NCI-H187 treated with DMSO at 0.1 percent for 48 hours (cell line): Measurements from ENCODE around the gene HBS1L.

Experiments
- DNase-seq: peaks from one replicate; lab custom pipeline; 2025; lab: John Stamatoyannopoulos, UW

The HBS1L gene

GRCh38 chr6:135036731-135037420 is 17.7 kb downstream of the HBS1L start:
- no peak for DNase-seq

GRCh38 chr6:135033238-135033637 is 21.4 kb downstream of the HBS1L start:
- no peak for DNase-seq

DNA sequence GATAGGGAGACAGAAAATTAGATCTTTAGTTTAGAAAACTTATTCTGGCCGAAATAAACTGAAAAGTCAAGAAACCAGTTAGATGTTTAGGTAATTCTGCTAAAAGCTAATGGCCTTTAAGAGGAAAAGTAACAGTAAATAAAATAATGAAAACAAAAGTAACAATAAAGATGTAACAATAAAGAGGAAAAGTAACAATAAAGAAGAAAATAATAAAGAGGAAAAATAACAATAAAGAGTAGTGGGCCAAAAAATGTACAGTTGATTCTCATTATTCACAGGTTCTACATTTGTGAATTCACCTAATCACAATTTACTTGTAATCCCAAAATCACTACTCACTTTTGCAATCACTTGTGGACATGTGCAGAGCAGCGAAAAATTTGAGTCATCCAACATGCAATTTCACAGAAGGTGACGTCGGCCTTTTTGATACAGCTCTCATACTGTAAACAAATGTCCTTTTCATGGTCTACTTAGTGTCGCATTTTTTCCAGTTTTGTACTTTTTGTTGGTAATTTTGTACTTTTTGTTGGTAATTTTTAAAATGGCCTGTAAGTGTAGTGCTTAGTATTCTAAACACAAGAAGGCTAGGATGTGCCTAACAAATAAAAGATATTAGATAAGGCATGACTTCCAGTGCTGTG is 24.0 kb downstream of the HBS1L start:
- no peak for DNase-seq

DNA sequence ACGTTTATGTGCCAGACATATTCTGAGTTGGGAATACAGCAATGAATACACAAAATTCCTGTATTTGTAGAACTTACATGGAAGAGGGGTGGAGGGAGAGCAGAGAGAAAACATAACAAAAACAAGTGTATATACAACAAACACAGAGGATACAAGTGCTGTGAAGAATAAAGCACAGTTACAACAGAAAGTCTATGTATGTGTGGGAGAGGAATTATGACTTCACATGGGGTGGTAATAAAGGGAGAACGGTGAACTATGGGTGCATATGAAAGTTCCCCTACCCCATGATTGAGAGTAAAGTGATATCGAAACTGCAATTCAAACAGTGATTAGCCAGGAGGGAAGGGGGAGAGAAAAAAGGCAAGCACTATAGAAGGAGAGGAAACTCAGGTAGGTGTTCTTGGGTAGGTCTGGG is 24.6 kb downstream of the HBS1L start:
- DNase-seq: no peak

DNA sequence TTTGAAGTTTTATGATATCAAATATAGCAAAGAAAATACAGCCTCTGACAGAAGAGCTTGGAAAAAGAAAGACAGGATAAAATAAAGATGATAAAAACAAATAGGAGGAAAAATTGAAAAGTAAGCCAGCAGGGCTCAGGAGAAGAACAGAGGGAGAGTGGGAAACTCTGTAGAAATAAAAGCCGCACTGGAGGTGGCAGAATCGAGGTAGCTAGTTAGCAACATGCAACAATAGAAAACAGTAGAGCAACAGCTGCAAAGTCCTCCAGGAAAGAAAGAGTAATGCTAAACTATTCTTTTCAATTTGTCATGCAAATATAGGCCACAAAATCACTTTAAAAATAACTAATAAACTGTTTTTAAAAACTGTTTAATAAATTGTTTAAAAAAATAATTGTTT is 28.8 kb downstream of the HBS1L start:
- DNase-seq: no peak

- DNase-seq: no peak
Measured at GRCh38 chr6:135025175-135025574, 29.4 kb downstream of the HBS1L start.

GRCh38 chr6:135022050-135022697 is 32.4 kb downstream of the HBS1L start:
- DNase-seq: no peak

- DNase-seq: no peak
Measured at GRCh38 chr6:135021310-135022049, 33.1 kb downstream of the HBS1L start.

DNA sequence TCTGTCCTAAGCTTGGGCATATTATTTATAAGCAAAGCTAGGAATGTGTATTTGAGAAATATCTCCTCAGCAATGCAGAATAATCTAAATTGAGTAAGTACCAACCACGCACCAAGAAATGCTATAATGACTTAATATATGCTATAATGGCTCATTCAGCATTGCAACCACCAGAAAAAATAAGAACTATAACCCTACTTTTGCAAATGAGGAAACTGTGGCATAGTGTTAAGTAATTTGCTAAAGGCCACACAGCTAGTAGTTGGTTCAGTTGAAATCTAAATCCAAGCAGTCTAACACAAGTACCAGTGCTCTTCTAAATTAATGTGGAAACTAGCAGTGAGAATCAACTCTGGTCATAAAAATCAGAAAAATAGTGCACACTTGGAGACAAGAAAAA is 35.7 kb downstream of the HBS1L start:
- no peak for DNase-seq

DNA sequence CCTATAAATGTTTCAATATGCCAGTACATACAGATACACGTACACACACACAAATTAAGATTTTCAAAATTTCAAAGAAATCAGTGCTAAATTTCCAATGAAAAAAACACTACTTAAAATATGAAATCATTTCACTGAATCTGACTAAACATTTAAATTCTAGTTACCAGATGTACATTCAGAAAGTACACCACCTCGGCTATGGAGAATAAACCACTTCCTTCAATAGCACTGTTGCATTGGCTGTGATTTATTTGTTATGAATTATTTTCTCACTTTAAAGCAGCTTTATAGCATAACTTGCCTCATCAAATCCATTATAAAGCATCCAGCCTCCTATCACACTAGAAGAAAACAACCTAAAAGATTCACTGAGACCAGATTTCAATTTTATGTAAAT is 36.6 kb downstream of the HBS1L start:
- no peak for DNase-seq

- no peak for DNase-seq
Measured at GRCh38 chr6:135014353-135014832, 40.2 kb downstream of the HBS1L start.

GRCh38 chr6:135013211-135013610 is 41.4 kb downstream of the HBS1L start:
- no peak for DNase-seq

- no peak for DNase-seq
Measured at GRCh38 chr6:135012764-135013163, 41.9 kb downstream of the HBS1L start.

DNA sequence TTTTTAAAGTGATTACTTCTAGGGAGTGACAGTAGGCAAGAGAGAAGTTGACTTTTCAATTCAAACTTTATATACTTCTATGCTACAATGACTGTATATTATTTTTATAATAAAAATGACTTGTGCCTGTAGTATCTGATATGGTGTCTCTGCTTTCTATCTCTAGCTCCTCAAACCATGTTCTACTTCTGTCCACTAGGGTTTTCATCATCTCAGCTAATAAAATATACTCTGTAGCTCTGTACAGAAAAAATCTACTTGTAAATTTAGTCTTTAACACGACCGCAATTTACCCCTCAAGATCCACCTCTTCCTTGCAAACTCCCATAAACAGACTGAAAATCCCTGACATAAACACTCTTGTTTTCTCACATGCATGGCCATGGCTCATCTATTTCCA is 42.3 kb downstream of the HBS1L start:
- DNase-seq: no peak

GRCh38 chr6:135008941-135009290 is 45.7 kb downstream of the HBS1L start:
- DNase-seq: no peak

DNA sequence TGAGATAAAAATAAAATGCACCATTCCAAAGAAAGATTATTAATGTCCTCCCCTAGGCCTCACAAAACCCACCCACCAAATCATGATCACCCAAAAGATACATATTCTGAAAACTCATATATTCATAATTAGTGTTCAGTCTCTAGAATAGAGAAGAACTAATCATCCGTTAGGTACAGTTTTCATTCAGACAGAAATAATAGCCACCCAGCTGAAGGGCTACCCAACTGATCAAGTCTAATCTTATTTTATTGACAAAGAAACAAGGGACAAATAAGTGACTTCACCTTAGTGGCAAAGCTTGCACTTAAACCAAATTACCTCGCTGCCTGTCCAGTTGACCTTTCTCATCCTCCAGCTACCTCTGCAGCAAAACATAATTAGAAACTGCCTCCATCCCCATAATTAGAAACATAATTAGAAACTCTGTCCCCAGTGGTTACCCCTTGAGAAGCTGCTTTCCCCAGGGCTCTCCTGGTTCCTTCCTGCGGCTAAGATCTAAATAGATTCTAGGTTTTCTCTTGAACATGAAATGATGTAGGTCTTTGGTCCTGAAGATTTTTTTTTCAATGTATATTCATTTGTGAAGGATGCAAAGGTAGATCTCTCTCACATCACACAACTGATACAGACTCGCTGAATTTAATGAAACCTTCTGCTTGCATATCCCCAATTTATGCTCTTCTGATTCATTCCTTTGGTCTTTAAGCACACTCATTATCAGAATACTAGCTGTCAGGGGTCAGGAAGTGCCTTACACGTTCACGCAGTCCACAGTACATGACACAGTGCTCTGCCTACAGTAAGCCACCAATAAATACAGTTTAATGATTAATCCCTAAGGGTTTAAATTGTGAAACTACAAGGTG is 46.3 kb downstream of the HBS1L start:
- DNase-seq: no peak

- no peak for DNase-seq
Measured at GRCh38 chr6:135006386-135006914, 48.2 kb downstream of the HBS1L start.

DNA sequence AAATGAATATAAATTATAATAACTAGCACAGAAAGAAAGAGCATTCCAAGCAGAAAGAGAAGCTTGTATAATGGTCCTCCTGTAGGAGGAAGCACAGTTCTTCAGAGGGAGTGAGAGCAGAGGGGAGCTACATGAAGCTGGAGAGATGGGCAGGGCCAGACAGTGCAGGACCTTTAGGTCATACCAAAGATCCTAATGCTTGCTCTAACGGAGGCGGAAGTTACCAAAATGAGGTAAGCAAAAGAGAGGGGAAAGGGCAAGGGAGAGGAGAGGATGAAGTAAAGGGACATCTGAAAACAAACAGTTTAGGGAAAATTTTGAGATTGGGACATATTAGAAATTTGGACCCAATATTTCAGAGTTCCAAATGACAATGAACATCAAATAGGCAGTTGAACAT is 50.2 kb downstream of the HBS1L start:
- DNase-seq: no peak

DNA sequence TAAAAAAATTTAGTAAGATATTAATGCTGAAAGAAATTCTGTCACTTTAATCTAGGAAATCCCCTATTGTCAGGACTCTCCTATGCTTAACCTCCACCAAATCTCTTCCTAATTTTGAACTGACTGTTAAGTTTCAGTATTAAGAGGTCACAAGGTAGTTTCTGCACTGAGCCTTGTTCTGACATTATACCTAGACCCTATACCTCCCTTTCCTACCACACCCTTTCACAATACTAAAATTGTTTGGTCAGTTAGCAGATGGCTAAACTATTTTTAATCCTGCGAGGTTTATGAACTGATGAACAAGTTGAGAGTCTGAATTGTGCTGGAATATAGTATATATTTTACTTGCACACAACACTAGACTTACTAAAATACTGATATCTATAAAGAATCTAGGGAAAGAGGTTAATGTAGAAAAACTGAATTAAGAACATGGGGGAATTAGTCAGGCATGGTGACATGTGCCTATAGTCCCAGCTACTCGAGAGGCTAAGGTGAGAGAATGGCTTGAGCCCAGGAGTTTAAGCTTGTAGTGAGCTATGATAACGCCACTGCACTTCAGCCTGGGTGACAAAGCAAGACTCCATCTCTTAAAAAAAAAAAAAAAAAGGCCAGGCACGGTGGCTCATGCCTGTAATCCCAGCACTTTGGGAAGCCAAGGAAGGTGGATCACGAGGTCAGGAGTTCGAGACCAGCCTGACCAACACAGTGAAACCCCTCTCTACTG is 51.5 kb downstream of the HBS1L start:
- DNase-seq: no peak

GRCh38 chr6:135002229-135002844 is 52.3 kb downstream of the HBS1L start:
- no peak for DNase-seq
